HG03139 (cell line): ENCODE results near the gene IL22RA1.

Experiments used
- ATAC-seq: cut with Tn5 transposase; IDR thresholded peaks from one replicate; pipeline ENCODE4 v1.9.1; 2021; ENCODE audit not compliant: unreplicated experiment

The IL22RA1 gene

GRCh38 chr1:24167008-24167407 lies 24.1 kb upstream of the IL22RA1 start:
- ATAC-seq, result no peak

- ATAC-seq, result no peak
Measured at GRCh38 chr1:24165500-24165899, 22.6 kb upstream of the IL22RA1 start.

- no peak for ATAC-seq
Measured at GRCh38 chr1:24164004-24164403, 21.1 kb upstream of the IL22RA1 start.

- no peak for ATAC-seq
Measured at GRCh38 chr1:24162201-24162600, 19.3 kb upstream of the IL22RA1 start.

- ATAC-seq, result no peak
Measured at GRCh38 chr1:24161270-24161669, 18.3 kb upstream of the IL22RA1 start.

GRCh38 chr1:24159366-24159765 lies 16.4 kb upstream of the IL22RA1 start:
- no peak for ATAC-seq

- no peak for ATAC-seq
Measured at GRCh38 chr1:24157918-24158481, 15.1 kb upstream of the IL22RA1 start.

- no peak for ATAC-seq
Measured at GRCh38 chr1:24156542-24157260, 13.8 kb upstream of the IL22RA1 start.

GRCh38 chr1:24155011-24155782 lies 12.3 kb upstream of the IL22RA1 start:
- ATAC-seq, result no peak

- ATAC-seq, result no peak
Measured at GRCh38 chr1:24154215-24154614, 11.3 kb upstream of the IL22RA1 start.

- no peak for ATAC-seq
Measured at GRCh38 chr1:24152631-24153494, 9.9 kb upstream of the IL22RA1 start.

- ATAC-seq, result no peak
Measured at GRCh38 chr1:24151175-24151533, 8.2 kb upstream of the IL22RA1 start.

- ATAC-seq, result no peak
Measured at GRCh38 chr1:24150234-24151174, 7.6 kb upstream of the IL22RA1 start.

- ATAC-seq, result no peak
Measured at GRCh38 chr1:24149866-24150233, 6.9 kb upstream of the IL22RA1 start.

- ATAC-seq, result no peak
Measured at GRCh38 chr1:24147816-24148215, 4.9 kb upstream of the IL22RA1 start.

- no peak for ATAC-seq
Measured at GRCh38 chr1:24147194-24147593, 4.3 kb upstream of the IL22RA1 start.

GRCh38 chr1:24141311-24141997 lies 1.5 kb downstream of the IL22RA1 start:
- ATAC-seq, result no peak

- ATAC-seq, result no peak
Measured at GRCh38 chr1:24140741-24141181, 2.2 kb downstream of the IL22RA1 start.

GRCh38 chr1:24139841-24140425 lies 3.0 kb downstream of the IL22RA1 start:
- ATAC-seq, result no peak

GRCh38 chr1:24139222-24139489 lies 3.8 kb downstream of the IL22RA1 start:
- no peak for ATAC-seq
